GM21529 (cell line): ENCODE measurements around the gene CHRNA4.

Experiments
- ATAC-seq: cut with Tn5 transposase; IDR thresholded peaks from one replicate; pipeline ENCODE4 v1.9.1; 2021; ENCODE audit not compliant: unreplicated experiment

Gene CHRNA4

GRCh38 chr20:63322933-63323273 lies 38.2 kb downstream of the CHRNA4 start:
- no peak for ATAC-seq

- ATAC-seq = no peak
Observed at GRCh38 chr20:63322146-63322932, 38.8 kb downstream of the CHRNA4 start.

GRCh38 chr20:63321148-63321831 lies 39.9 kb downstream of the CHRNA4 start:
- ATAC-seq = no peak

- no peak for ATAC-seq
Observed at GRCh38 chr20:63320616-63321147, 40.5 kb downstream of the CHRNA4 start.

GRCh38 chr20:63320041-63320511 lies 41.1 kb downstream of the CHRNA4 start:
- no peak for ATAC-seq

- ATAC-seq = no peak
Observed at GRCh38 chr20:63319164-63320040, 41.7 kb downstream of the CHRNA4 start.

GRCh38 chr20:63318391-63319163 lies 42.6 kb downstream of the CHRNA4 start:
- no peak for ATAC-seq

- no peak for ATAC-seq
Observed at GRCh38 chr20:63317601-63318291, 43.4 kb downstream of the CHRNA4 start.

- ATAC-seq = no peak
Observed at GRCh38 chr20:63317061-63317460, 44.1 kb downstream of the CHRNA4 start.

- ATAC-seq = no peak
Observed at GRCh38 chr20:63316502-63316921, 44.6 kb downstream of the CHRNA4 start.

- ATAC-seq = no peak
Observed at GRCh38 chr20:63315731-63316491, 45.2 kb downstream of the CHRNA4 start.

GRCh38 chr20:63315240-63315689 lies 45.9 kb downstream of the CHRNA4 start:
- no peak for ATAC-seq

GRCh38 chr20:63314566-63315239 lies 46.4 kb downstream of the CHRNA4 start:
- no peak for ATAC-seq

- ATAC-seq = no peak
Observed at GRCh38 chr20:63314015-63314471, 47.1 kb downstream of the CHRNA4 start.

GRCh38 chr20:63313349-63314014 lies 47.7 kb downstream of the CHRNA4 start:
- no peak for ATAC-seq

- no peak for ATAC-seq
Observed at GRCh38 chr20:63312690-63313348, 48.3 kb downstream of the CHRNA4 start.

GRCh38 chr20:63312273-63312672 lies 48.9 kb downstream of the CHRNA4 start:
- no peak for ATAC-seq
